Skeletal muscle satellite cell (primary cell): ENCODE measurements around the gene HLCS.

Experiments used
- H3K27me3 ChIP-seq: 2 replicates; pipeline ENCODE4 v1.7.0; 2013; ENCODE audit warnings: low read length; ENCODE audit not compliant: control insufficient read depth, insufficient read depth
- H3K36me3 ChIP-seq: 2 replicates; pipeline ENCODE4 v1.7.0; 2013; ENCODE audit warnings: mild to moderate bottlenecking, control low read depth, low read length; ENCODE audit not compliant: insufficient read depth
- H3K4me1 ChIP-seq: 2 replicates; pipeline ENCODE4 v1.7.0; 2013; ENCODE audit warnings: low read length; ENCODE audit not compliant: control insufficient read depth, insufficient read depth
- H3K4me2 ChIP-seq: 2 replicates; pipeline ENCODE4 v1.7.0; 2013; ENCODE audit warnings: mild to moderate bottlenecking, low read length
- H3K4me3 ChIP-seq: 2 replicates; pipeline ENCODE4 v1.7.0; 2013; ENCODE audit warnings: low read length
- H3K9ac ChIP-seq: 2 replicates; pipeline ENCODE4 v1.7.0; 2013; ENCODE audit warnings: mild to moderate bottlenecking, low read depth, low read length, moderate library complexity
- H3K9me3 ChIP-seq: replicated peaks from 2 replicates; pipeline ENCODE4 v1.7.0; 2013; ENCODE audit warnings: mild to moderate bottlenecking, control low read depth, low read length

HLCS gene

GRCh38 chr21:36863260-36863659 is 103.2 kb downstream of the HLCS start:
- Histone ChIP-seq H3K27me3 (no peaks in the 10 kb centered on the region), H3K4me3 (no peak overlapping the region), H3K4me2 (no peak overlapping the region), H3K9ac (no peak overlapping the region), H3K4me1 (peaks cover 23% of the 10 kb centered on the region), H3K36me3 (no peaks in the 10 kb centered on the region), H3K9me3 (no peaks in the 10 kb centered on the region)

DNA sequence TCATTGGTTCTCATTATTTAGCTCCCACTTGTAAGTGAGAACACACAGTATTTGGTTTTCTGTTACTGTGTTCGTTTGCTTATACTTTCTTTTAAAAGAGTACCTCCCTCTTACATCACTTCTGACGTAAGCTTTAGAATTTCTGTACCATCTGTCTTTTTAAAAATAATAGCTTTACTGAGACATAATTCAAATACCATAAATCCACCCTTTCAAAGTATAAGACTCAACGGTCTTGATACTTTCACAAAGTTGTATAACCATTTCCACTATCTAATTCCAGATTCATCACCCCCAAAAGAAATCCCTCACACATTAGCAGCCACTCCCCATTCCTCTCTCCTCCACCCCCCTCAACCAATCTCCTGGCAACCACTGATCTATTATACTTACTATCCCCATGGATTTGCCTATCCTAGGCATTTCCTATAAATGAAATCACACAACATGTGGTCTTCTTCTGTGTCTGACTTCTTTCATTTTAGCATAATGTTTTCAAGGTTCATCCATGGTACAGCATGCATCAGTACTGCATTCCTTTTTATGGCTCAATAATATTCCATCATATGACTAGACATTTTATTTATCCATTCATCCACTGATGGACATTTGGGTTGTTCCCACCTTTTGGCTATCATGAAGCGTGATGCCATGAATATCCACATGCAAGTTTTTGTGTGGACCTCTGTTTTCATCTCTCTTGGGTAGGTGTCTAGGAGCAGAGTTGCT is 104.7 kb downstream of the HLCS start:
- H3K36me3 ChIP-seq: no peaks in the 10 kb centered on the region
- no peaks in the 10 kb centered on the region for H3K9me3 ChIP-seq
- H3K4me3 ChIP-seq: no peak overlapping the region
- peak overlapping the region; percentile 63 for H3K4me2 ChIP-seq
- peak overlapping the region; percentile 41 for H3K9ac ChIP-seq
- H3K27me3 ChIP-seq: no peaks in the 10 kb centered on the region
- peaks cover 25% of the 10 kb centered on the region for H3K4me1 ChIP-seq

DNA sequence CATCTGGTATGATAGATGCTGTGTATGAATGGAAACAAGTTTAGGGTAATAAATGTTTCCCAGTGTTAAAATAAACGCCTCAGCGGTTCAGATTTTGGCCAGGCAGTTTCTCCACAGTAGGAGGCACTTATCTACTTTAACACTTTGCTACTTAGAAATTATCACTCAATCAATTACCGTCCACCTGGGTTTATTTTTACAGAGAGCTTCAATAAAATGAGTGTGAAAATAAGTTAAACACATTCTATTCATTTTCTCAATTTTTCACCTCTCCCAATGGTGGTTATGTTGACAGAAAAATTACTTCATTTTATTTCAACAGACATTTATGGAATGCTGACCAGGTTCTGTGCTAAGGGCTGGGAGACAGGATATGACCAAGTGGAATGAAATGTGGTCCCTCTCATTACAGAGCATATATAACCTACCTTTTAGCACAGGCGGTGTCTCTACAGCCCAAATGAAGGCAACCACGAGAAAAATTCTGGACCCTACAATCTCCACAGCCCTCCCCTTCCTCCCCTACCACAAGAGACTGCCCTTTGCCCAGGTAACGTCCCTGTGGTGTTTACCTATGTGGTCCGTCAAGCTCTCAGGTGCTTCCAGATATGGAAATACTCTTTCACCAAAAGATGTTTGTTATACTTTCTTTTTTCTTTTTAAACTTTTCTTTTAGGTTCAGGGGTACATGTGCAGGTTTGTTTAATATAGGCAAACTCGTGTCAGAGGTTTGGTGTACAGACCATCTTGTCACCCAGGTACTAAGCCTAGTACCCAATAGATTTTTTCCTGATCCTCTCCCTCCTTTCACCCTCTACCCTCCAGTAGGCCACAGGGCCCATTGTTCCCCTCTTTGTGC is 105.5 kb downstream of the HLCS start:
- no peaks in the 10 kb centered on the region for H3K27me3 ChIP-seq
- H3K4me1 ChIP-seq: peaks cover 25% of the 10 kb centered on the region
- H3K4me2 ChIP-seq: peak overlapping the region; percentile 63
- no peaks in the 10 kb centered on the region for H3K36me3 ChIP-seq
- H3K9me3 ChIP-seq: no peaks in the 10 kb centered on the region
- peak overlapping the region; percentile 35 for H3K4me3 ChIP-seq
- H3K9ac ChIP-seq: peak overlapping the region; percentile 41

- H3K9me3 ChIP-seq: no peaks in the 10 kb centered on the region
- H3K4me2 ChIP-seq: no peak overlapping the region
- H3K9ac ChIP-seq: peak overlapping the region; percentile 37
- peaks cover 25% of the 10 kb centered on the region for H3K4me1 ChIP-seq
- no peaks in the 10 kb centered on the region for H3K36me3 ChIP-seq
- H3K4me3 ChIP-seq: no peak overlapping the region
- no peaks in the 10 kb centered on the region for H3K27me3 ChIP-seq
Observed at GRCh38 chr21:36859744-36860501, 106.5 kb downstream of the HLCS start.

DNA sequence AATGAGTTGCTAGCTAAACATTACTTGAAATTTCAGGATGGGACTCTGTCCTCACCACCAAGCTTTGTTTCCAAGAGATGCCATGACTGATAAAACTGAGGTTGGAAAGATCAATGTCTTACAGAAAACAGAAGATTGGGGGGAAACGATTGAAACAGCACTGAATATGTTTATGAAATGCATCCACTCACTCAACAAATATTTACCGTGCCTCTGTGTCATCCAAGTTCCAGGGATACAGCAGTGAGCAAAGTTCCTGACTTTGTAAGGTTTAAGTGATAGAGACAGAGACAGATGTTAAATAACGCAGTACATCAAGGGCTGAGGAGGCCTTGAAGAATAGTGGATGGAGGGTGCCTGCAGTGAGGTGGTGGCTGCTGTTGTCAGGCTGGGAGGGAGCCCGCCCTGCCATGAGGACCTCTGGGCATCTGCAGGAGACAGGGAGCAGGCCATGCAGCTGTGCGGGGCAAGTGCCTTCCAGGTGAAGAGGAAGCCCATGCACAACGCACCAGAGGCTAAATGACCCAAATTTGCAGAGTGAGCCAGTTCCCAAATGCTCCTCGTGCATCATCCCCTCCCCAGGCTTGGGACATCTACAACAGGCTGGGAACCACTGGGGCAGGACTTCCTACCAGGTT is 108.0 kb downstream of the HLCS start:
- Histone ChIP-seq H3K9ac (no peak overlapping the region), H3K36me3 (no peaks in the 10 kb centered on the region), H3K27me3 (no peaks in the 10 kb centered on the region), H3K4me2 (no peak overlapping the region), H3K4me1 (peaks cover 25% of the 10 kb centered on the region), H3K9me3 (no peaks in the 10 kb centered on the region), H3K4me3 (no peak overlapping the region)

DNA sequence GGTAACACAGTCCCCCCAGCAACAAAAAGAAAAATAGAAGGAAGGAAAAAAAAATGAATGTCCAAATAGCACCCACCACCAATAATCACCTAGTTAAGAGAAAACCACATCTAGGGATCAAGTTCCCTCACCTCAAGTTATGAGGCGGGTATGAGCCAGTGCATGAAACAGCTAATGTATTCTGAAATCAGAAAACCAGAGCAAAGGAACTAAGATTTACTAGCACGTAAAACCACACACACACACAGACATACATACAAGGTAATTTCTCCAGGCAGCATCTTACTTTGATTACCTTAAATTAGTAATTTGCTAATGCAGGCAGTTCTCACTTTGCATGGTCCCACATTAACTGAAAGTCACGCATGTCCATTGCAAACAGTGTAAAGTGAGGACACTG is 109.8 kb downstream of the HLCS start:
- Histone ChIP-seq H3K4me3 (no peak overlapping the region), H3K27me3 (no peaks in the 10 kb centered on the region), H3K36me3 (no peaks in the 10 kb centered on the region), H3K9ac (no peak overlapping the region), H3K4me1 (peaks cover 25% of the 10 kb centered on the region), H3K9me3 (no peaks in the 10 kb centered on the region), H3K4me2 (no peak overlapping the region)

DNA sequence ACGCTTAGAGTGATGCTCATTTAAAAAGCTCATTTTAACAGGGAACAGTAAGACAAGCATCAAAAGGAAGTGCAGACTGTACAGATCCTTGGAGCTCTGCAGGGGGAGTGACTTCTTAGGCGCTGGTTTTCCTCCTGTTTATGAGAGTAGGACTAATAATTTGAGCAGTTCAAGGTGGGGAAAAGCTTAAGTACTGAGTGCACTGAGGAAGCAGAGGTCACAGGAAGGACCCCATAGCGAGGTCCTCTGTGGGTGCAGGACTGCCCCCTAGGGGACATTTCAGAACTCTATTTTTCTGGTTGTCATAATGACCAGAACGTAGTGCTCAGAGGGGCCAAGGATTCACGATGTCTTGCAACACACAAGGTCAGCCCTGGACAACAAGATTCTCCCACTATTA is 112.1 kb downstream of the HLCS start:
- no peaks in the 10 kb centered on the region for H3K9me3 ChIP-seq
- no peaks in the 10 kb centered on the region for H3K36me3 ChIP-seq
- no peak overlapping the region for H3K9ac ChIP-seq
- H3K4me2 ChIP-seq: no peak overlapping the region
- no peak overlapping the region for H3K4me3 ChIP-seq
- H3K27me3 ChIP-seq: no peaks in the 10 kb centered on the region
- peaks cover 15% of the 10 kb centered on the region for H3K4me1 ChIP-seq

GRCh38 chr21:36852864-36853263 is 113.6 kb downstream of the HLCS start:
- Histone ChIP-seq H3K4me2 (no peak overlapping the region), H3K4me3 (no peak overlapping the region), H3K27me3 (no peaks in the 10 kb centered on the region), H3K9me3 (no peaks in the 10 kb centered on the region), H3K36me3 (no peaks in the 10 kb centered on the region), H3K9ac (no peak overlapping the region), H3K4me1 (peaks cover 12% of the 10 kb centered on the region)

GRCh38 chr21:36852293-36852692 is 114.2 kb downstream of the HLCS start:
- no peak overlapping the region for H3K9ac ChIP-seq

DNA sequence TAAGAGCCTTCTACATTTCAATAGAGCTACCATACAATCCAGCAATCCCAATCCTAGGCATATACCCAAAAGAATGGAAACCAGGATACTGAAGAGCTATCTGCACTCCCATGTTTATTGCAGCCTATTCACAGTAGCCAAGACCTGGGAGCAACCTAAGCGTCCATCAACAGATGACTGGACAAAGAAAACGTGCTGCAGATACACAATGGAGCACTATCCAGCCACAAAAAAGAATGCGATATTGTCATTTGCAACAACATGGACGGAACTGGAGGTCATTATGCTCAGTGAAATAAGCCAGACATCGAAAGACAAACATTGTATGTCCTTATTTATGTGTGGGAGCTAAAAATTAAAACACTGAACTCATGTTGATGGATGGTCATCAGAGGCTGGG is 115.3 kb downstream of the HLCS start:
- peaks cover 29% of the 10 kb centered on the region for H3K4me1 ChIP-seq
- no peak overlapping the region for H3K4me2 ChIP-seq
- H3K27me3 ChIP-seq: no peaks in the 10 kb centered on the region
- no peaks in the 10 kb centered on the region for H3K36me3 ChIP-seq
- no peaks in the 10 kb centered on the region for H3K9me3 ChIP-seq
- no peak overlapping the region for H3K9ac ChIP-seq
- no peak overlapping the region for H3K4me3 ChIP-seq

More at GRCh38 chr21:36852293-36852692, 114.2 kb downstream of the HLCS start:
- no peaks in the 10 kb centered on the region for H3K36me3 ChIP-seq
- no peak overlapping the region for H3K4me2 ChIP-seq
- peaks cover 18% of the 10 kb centered on the region for H3K4me1 ChIP-seq
- H3K27me3 ChIP-seq: no peaks in the 10 kb centered on the region
- no peaks in the 10 kb centered on the region for H3K9me3 ChIP-seq
- H3K4me3 ChIP-seq: no peak overlapping the region

DNA sequence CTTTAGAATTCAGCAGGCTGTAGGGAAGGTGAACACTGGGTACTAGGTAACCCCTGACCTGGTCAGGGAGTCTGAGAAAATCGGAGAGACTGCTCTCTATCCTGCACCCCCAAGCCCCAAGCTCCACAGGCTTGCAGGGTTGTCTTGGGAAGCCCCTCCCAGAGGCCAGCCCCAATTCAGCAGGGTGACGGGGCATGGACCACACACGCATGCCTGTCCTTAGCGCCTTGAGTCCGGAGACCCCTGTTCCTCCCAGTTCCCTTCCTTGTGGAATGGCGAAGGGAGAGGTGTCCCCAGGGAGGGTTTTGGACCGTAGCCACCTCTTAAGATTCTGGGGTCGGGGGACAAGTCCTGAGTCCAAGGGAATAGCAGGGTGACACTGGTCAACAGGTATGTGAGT is 116.1 kb downstream of the HLCS start:
- Histone ChIP-seq H3K4me2 (no peak overlapping the region), H3K36me3 (no peaks in the 10 kb centered on the region), H3K4me3 (no peak overlapping the region), H3K9me3 (no peaks in the 10 kb centered on the region), H3K4me1 (peaks cover 29% of the 10 kb centered on the region), H3K9ac (no peak overlapping the region), H3K27me3 (no peaks in the 10 kb centered on the region)
